Activated T-helper 2 cell treated with anti-CD3 and anti-CD28 coated beads, Interferon-gamma antibody, Interleukin-2, Interleukin-4, amounts not matched to agents 10 μg/mL and 5 μg/mL and 100 μg/mL, durations not matched to agents 14 hours and 24 hours and 36 hours (primary cell): Measurements from ENCODE around the gene VPS37C. TPM values are rescaled to one million over a fixed set of nuclear protein-coding genes. Genes with fewer than 3 reads are reported as not detected.
"Not testable (repeated sequence)": the region's sequence is repeated elsewhere in the genome, so short reads cannot be mapped to it uniquely, and the experiment has no call there.

ENCODE experiments used
- DNase-seq: peaks from one replicate; pipeline ENCODE4 v3.0.0; 2021; ENCODE audit warnings: low spot score
- H3K27ac Mint-ChIP-seq: one replicate; pipeline ENCODE4 v1.8.0; 2021; ENCODE audit warnings: mixed read lengths
- H3K27me3 Mint-ChIP-seq: one replicate; pipeline ENCODE4 v1.8.0; 2021; ENCODE audit warnings: low read depth, mixed read lengths
- H3K36me3 Mint-ChIP-seq: one replicate; pipeline ENCODE4 v1.8.0; 2021; ENCODE audit warnings: low read depth, mixed read lengths
- H3K4me1 Mint-ChIP-seq: one replicate; pipeline ENCODE4 v1.8.0; 2021; ENCODE audit warnings: low read depth, mixed read lengths
- H3K4me3 Mint-ChIP-seq: one replicate; pipeline ENCODE4 v1.8.0; 2021; ENCODE audit warnings: low read depth, mild to moderate bottlenecking, moderate library complexity, mixed read lengths
- H3K9me3 Mint-ChIP-seq: one replicate; pipeline ENCODE4 v1.8.0; 2021; ENCODE audit warnings: mixed read lengths
- intact Hi-C: fragments of 100-400 bp; cut with micrococcal nuclease; formaldehyde crosslinking; loops from one replicate; pipeline ENCODE4 v1.15.1; 2023
- total RNA-seq: library from RNA; stranded (reverse); gene quantifications from 2 replicates; pipeline ENCODE4 v1.2.3, GENCODE V29; 2022

Gene VPS37C
- total RNA-seq, 1 donor from 2014 or later: 12.5 TPM

- Mint-ChIP-seq H3K4me3 (no peak overlapping the region), H3K36me3 (no peaks in the 10 kb centered on the region), H3K27me3 (peaks cover 20% of the 10 kb centered on the region), H3K4me1 (peaks cover 2% of the 10 kb centered on the region), H3K27ac (no peak overlapping the region), H3K9me3 (no peaks in the 10 kb centered on the region)
- DNase-seq: no peak
- intact Hi-C loops: no loop called here
Measured at GRCh38 chr11:61194169-61194671, 33.0 kb upstream of the VPS37C start.

- Mint-ChIP-seq H3K4me1 (peaks cover 2% of the 10 kb centered on the region), H3K36me3 (no peaks in the 10 kb centered on the region), H3K4me3 (no peak overlapping the region), H3K9me3 (no peaks in the 10 kb centered on the region), H3K27ac (no peak overlapping the region), H3K27me3 (peaks cover 20% of the 10 kb centered on the region)
- no peak for DNase-seq
- intact Hi-C loops: no loop called here
Measured at GRCh38 chr11:61193596-61193995, 32.4 kb upstream of the VPS37C start.

GRCh38 chr11:61189933-61190332, 28.7 kb upstream of the VPS37C start:
- no peak for DNase-seq
- peaks cover 5% of the 10 kb centered on the region for H3K4me1 Mint-ChIP-seq
- intact Hi-C loops: no loop called here
- H3K27me3 Mint-ChIP-seq: peaks cover 18% of the 10 kb centered on the region
- no peak overlapping the region for H3K4me3 Mint-ChIP-seq
- no peaks in the 10 kb centered on the region for H3K9me3 Mint-ChIP-seq
- H3K36me3 Mint-ChIP-seq: no peaks in the 10 kb centered on the region
- no peak overlapping the region for H3K27ac Mint-ChIP-seq

- Mint-ChIP-seq H3K4me1 (peaks cover 5% of the 10 kb centered on the region), H3K4me3 (no peak overlapping the region), H3K9me3 (no peaks in the 10 kb centered on the region), H3K27me3 (peaks cover 16% of the 10 kb centered on the region), H3K27ac (no peak overlapping the region), H3K36me3 (no peaks in the 10 kb centered on the region)
- intact Hi-C loops: loop anchor here (1.0 to 2.0 kb wide), 4 partner anchors 57 to 357 kb away; no protein-coding TSS in a partner anchor
- peak; percentile 62 for DNase-seq
Measured at GRCh38 chr11:61187505-61188130, 26.4 kb upstream of the VPS37C start.

- Mint-ChIP-seq H3K4me3 (no peak overlapping the region), H3K9me3 (no peaks in the 10 kb centered on the region), H3K27ac (no peak overlapping the region), H3K36me3 (no peaks in the 10 kb centered on the region), H3K27me3 (peaks cover 12% of the 10 kb centered on the region), H3K4me1 (peaks cover 5% of the 10 kb centered on the region)
- no peak for DNase-seq
- intact Hi-C loops: loop anchor here (2.0 kb wide), 2 partner anchors 56 to 356 kb away; no protein-coding TSS in a partner anchor
Measured at GRCh38 chr11:61186504-61186903, 25.3 kb upstream of the VPS37C start.

- no peaks in the 10 kb centered on the region for H3K36me3 Mint-ChIP-seq
- no peaks in the 10 kb centered on the region for H3K9me3 Mint-ChIP-seq
- peaks cover 3% of the 10 kb centered on the region for H3K4me1 Mint-ChIP-seq
- H3K4me3 Mint-ChIP-seq: no peak overlapping the region
- H3K27me3 Mint-ChIP-seq: peaks cover 6% of the 10 kb centered on the region
- intact Hi-C loops: no loop called here
- DNase-seq: no peak
- no peak overlapping the region for H3K27ac Mint-ChIP-seq
Measured at GRCh38 chr11:61183645-61184044, 22.4 kb upstream of the VPS37C start.

GRCh38 chr11:61181489-61181888, 20.3 kb upstream of the VPS37C start:
- DNase-seq: no peak
- Mint-ChIP-seq H3K27ac (no peak overlapping the region), H3K4me1 (no peaks in the 10 kb centered on the region), H3K27me3 (peaks cover 8% of the 10 kb centered on the region), H3K4me3 (no peak overlapping the region), H3K9me3 (no peaks in the 10 kb centered on the region), H3K36me3 (no peaks in the 10 kb centered on the region)
- intact Hi-C loops: no loop called here

- DNase-seq, intact Hi-C loops, H3K36me3 Mint-ChIP-seq, H3K4me1 Mint-ChIP-seq, H3K9me3 Mint-ChIP-seq, H3K4me3 Mint-ChIP-seq, H3K27ac Mint-ChIP-seq: not testable (repeated sequence)
- peaks cover 14% of the 10 kb centered on the region for H3K27me3 Mint-ChIP-seq
Measured at GRCh38 chr11:61180205-61180604, 19.0 kb upstream of the VPS37C start.

GRCh38 chr11:61176446-61176845, 15.2 kb upstream of the VPS37C start:
- Mint-ChIP-seq H3K4me3 (no peak overlapping the region), H3K36me3 (no peaks in the 10 kb centered on the region), H3K27me3 (peaks cover 18% of the 10 kb centered on the region), H3K9me3 (peaks cover 16% of the 10 kb centered on the region), H3K27ac (no peak overlapping the region), H3K4me1 (peaks cover 11% of the 10 kb centered on the region)
- intact Hi-C loops: no loop called here
- no peak for DNase-seq

- intact Hi-C loops: no loop called here
- H3K36me3 Mint-ChIP-seq: no peaks in the 10 kb centered on the region
- H3K27ac Mint-ChIP-seq: no peak overlapping the region
- peaks cover 16% of the 10 kb centered on the region for H3K9me3 Mint-ChIP-seq
- DNase-seq: no peak
- H3K27me3 Mint-ChIP-seq: peaks cover 16% of the 10 kb centered on the region
- no peak overlapping the region for H3K4me3 Mint-ChIP-seq
- peaks cover 11% of the 10 kb centered on the region for H3K4me1 Mint-ChIP-seq
Measured at GRCh38 chr11:61174949-61175348, 13.7 kb upstream of the VPS37C start.

GRCh38 chr11:61174273-61174672, 13.0 kb upstream of the VPS37C start:
- H3K27me3 Mint-ChIP-seq: peaks cover 12% of the 10 kb centered on the region
- peaks cover 11% of the 10 kb centered on the region for H3K4me1 Mint-ChIP-seq
- intact Hi-C loops: no loop called here
- H3K36me3 Mint-ChIP-seq: no peaks in the 10 kb centered on the region
- H3K9me3 Mint-ChIP-seq: peaks cover 16% of the 10 kb centered on the region
- no peak for DNase-seq
- no peak overlapping the region for H3K27ac Mint-ChIP-seq
- H3K4me3 Mint-ChIP-seq: no peak overlapping the region

- H3K4me1 Mint-ChIP-seq: peaks cover 11% of the 10 kb centered on the region
- intact Hi-C loops: no loop called here
- peaks cover 12% of the 10 kb centered on the region for H3K27me3 Mint-ChIP-seq
- H3K27ac Mint-ChIP-seq: no peak overlapping the region
- DNase-seq: no peak
- H3K4me3 Mint-ChIP-seq: no peak overlapping the region
- H3K36me3 Mint-ChIP-seq: no peaks in the 10 kb centered on the region
- peaks cover 16% of the 10 kb centered on the region for H3K9me3 Mint-ChIP-seq
Measured at GRCh38 chr11:61173456-61173855, 12.2 kb upstream of the VPS37C start.

GRCh38 chr11:61172888-61173287, 11.7 kb upstream of the VPS37C start:
- H3K27ac Mint-ChIP-seq: no peak overlapping the region
- intact Hi-C loops: no loop called here
- no peak overlapping the region for H3K4me3 Mint-ChIP-seq
- H3K27me3 Mint-ChIP-seq: peaks cover 9% of the 10 kb centered on the region
- H3K4me1 Mint-ChIP-seq: peaks cover 13% of the 10 kb centered on the region
- DNase-seq: no peak
- no peaks in the 10 kb centered on the region for H3K36me3 Mint-ChIP-seq
- H3K9me3 Mint-ChIP-seq: peaks cover 16% of the 10 kb centered on the region
